A673 (cell line): Measurements from ENCODE around the gene DDR2.
"Not testable (repeated sequence)": the region's sequence is repeated elsewhere in the genome, so short reads cannot be mapped to it uniquely, and the experiment has no call there.

Source experiments
- EZH2 ChIP-seq: fragments of 200-600 bp; sonication (generic); IDR thresholded peaks from 2 replicates; pipeline ENCODE4 v1.6.1; 2017; ENCODE audit warnings: borderline replicate concordance, low read depth, mild to moderate bottlenecking, mixed read lengths, antibody characterized with exemption, low read length; ENCODE audit not compliant: poor library complexity, severe bottlenecking
- TF ChIP-seq, protein P1 (sequence below): fragments of 300-800, 200-600 bp; sonication (generic); conservative IDR thresholded peaks from 2 replicates; pipeline ENCODE4 v1.5.1; 2017; ENCODE audit warnings: low read depth, mild to moderate bottlenecking, antibody characterized with exemption, low read length, moderate library complexity, mixed read lengths

DNA sequence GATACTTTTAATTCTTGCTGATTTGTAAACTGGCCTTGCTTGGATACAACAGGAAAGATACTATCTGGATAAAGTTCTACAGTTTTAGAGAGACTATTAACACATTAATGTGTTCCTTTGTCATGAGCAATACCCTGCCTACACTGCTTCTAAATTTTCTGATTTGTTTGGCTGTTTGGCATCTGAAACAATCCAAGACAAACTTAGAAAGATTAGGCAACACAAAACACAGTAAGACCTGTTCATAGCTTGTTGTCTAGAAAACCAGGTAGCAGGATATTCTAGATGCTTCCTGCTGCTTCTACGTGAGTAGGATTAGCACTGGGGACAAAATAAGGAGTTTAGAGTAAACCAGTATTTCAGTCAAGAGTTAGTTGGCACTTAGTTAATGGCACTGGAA, 152.7 kb downstream of the DDR2 start:
- TF ChIP-seq, protein P1, sequence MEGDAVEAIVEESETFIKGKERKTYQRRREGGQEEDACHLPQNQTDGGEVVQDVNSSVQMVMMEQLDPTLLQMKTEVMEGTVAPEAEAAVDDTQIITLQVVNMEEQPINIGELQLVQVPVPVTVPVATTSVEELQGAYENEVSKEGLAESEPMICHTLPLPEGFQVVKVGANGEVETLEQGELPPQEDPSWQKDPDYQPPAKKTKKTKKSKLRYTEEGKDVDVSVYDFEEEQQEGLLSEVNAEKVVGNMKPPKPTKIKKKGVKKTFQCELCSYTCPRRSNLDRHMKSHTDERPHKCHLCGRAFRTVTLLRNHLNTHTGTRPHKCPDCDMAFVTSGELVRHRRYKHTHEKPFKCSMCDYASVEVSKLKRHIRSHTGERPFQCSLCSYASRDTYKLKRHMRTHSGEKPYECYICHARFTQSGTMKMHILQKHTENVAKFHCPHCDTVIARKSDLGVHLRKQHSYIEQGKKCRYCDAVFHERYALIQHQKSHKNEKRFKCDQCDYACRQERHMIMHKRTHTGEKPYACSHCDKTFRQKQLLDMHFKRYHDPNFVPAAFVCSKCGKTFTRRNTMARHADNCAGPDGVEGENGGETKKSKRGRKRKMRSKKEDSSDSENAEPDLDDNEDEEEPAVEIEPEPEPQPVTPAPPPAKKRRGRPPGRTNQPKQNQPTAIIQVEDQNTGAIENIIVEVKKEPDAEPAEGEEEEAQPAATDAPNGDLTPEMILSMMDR: not testable (repeated sequence)
- TF ChIP-seq EZH2: not testable (repeated sequence)
